ENCODE results near the gene AGTPBP1. TPM values are rescaled to one million over a fixed set of nuclear protein-coding genes. Genes with fewer than 3 reads are reported as not detected.

AGTPBP1 gene
- total RNA-seq, 6 experiments from 2014 or later = 8.2 to 11.0 (median 9.5) TPM

- H3K27ac Mint-ChIP-seq = no peak overlapping the region
- H3K4me3 Mint-ChIP-seq = no peak overlapping the region
- H3K4me1 Mint-ChIP-seq (ENCODE audit: low read depth) = no peaks in the 10 kb centered on the region
- no peaks in the 10 kb centered on the region for H3K36me3 Mint-ChIP-seq (ENCODE audit: low read depth)
- no peak for DNase-seq
- no peaks in the 10 kb centered on the region for H3K9me3 Mint-ChIP-seq
- no peak for TF ChIP-seq CTCF (IDR thresholded peaks at IDR 0.05)
- no peaks in the 10 kb centered on the region; the same call in 1 of the 2 replicates for H3K27me3 Mint-ChIP-seq (ENCODE audit: insufficient read depth)
Observed at GRCh38 chr9:85667374-85667773, 74.4 kb downstream of the AGTPBP1 start.

DNA sequence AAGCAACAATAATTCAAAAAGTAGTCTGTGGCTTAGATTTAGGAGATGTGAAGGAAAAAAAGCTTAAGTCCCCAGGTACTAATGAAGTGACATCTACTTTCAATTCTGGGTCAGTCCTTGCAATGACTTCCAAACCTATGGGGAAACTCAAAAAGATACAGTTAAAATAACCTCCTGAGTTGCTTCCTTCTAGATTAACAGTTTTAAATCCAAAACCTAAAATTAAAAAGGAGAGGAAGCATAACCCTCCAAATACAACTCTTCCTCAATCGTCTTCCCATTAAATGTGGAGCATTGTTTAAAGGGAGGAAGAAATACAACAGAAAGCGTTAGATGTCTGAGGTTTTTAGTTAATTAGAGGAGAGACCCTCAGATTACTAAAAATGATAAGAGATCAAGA is 75.7 kb downstream of the AGTPBP1 start:
- no peak for TF ChIP-seq CTCF (IDR thresholded peaks at IDR 0.05)
- no peaks in the 10 kb centered on the region for H3K27me3 Mint-ChIP-seq (ENCODE audit: insufficient read depth)
- H3K27ac Mint-ChIP-seq = no peak overlapping the region
- H3K4me3 Mint-ChIP-seq = no peak overlapping the region
- no peaks in the 10 kb centered on the region for H3K4me1 Mint-ChIP-seq (ENCODE audit: low read depth)
- H3K36me3 Mint-ChIP-seq (ENCODE audit: low read depth) = no peaks in the 10 kb centered on the region
- DNase-seq = no peak
- H3K9me3 Mint-ChIP-seq = no peaks in the 10 kb centered on the region

GRCh38 chr9:85662573-85662972 is 79.2 kb downstream of the AGTPBP1 start:
- Mint-ChIP-seq H3K27me3 (ENCODE audit: insufficient read depth) (no peaks in the 10 kb centered on the region), H3K4me1 (ENCODE audit: low read depth) (no peaks in the 10 kb centered on the region), H3K36me3 (ENCODE audit: low read depth) (no peaks in the 10 kb centered on the region), H3K4me3 (no peak overlapping the region), H3K9me3 (no peaks in the 10 kb centered on the region), H3K27ac (no peak overlapping the region)
- no peak for TF ChIP-seq CTCF (IDR thresholded peaks at IDR 0.05)
- DNase-seq = no peak

GRCh38 chr9:85658716-85659115 is 83.0 kb downstream of the AGTPBP1 start:
- H3K9me3 Mint-ChIP-seq = no peaks in the 10 kb centered on the region
- no peak for DNase-seq
- H3K4me3 Mint-ChIP-seq = no peak overlapping the region
- H3K36me3 Mint-ChIP-seq (ENCODE audit: low read depth) = no peaks in the 10 kb centered on the region
- H3K4me1 Mint-ChIP-seq (ENCODE audit: low read depth) = no peaks in the 10 kb centered on the region
- H3K27ac Mint-ChIP-seq = no peak overlapping the region
- TF ChIP-seq CTCF (IDR thresholded peaks at IDR 0.05) = no peak
- H3K27me3 Mint-ChIP-seq (ENCODE audit: insufficient read depth) = no peaks in the 10 kb centered on the region

- Mint-ChIP-seq H3K4me1 (ENCODE audit: low read depth) (no peaks in the 10 kb centered on the region), H3K36me3 (ENCODE audit: low read depth) (no peaks in the 10 kb centered on the region), H3K9me3 (no peaks in the 10 kb centered on the region), H3K27ac (no peak overlapping the region), H3K27me3 (ENCODE audit: insufficient read depth) (no peaks in the 10 kb centered on the region; the same call in 1 of the 2 replicates), H3K4me3 (no peak overlapping the region)
- no peak for TF ChIP-seq CTCF (IDR thresholded peaks at IDR 0.05)
- no peak for DNase-seq
Observed at GRCh38 chr9:85653153-85653552, 88.6 kb downstream of the AGTPBP1 start.

- TF ChIP-seq CTCF (IDR thresholded peaks at IDR 0.05) = no peak
- Mint-ChIP-seq H3K27ac (no peak overlapping the region), H3K27me3 (ENCODE audit: insufficient read depth) (no peaks in the 10 kb centered on the region; the same call in 1 of the 2 replicates), H3K9me3 (no peaks in the 10 kb centered on the region), H3K4me3 (no peak overlapping the region), H3K36me3 (ENCODE audit: low read depth) (no peaks in the 10 kb centered on the region), H3K4me1 (ENCODE audit: low read depth) (no peaks in the 10 kb centered on the region)
- DNase-seq = no peak
Observed at GRCh38 chr9:85647571-85647970, 94.2 kb downstream of the AGTPBP1 start.

Data from HFFc6 (cell line).